CD4-positive, alpha-beta T cell treated with Interleukin-10 for 1 hour (primary cell): ENCODE results near the gene ARMC3.
"Not testable (repeated sequence)": the region's sequence is repeated elsewhere in the genome, so short reads cannot be mapped to it uniquely, and the experiment has no call there.

Experiments
- DNase-seq: peaks from one replicate; pipeline ENCODE4 v3.0.0-alpha.2; 2020

ARMC3 gene

DNA sequence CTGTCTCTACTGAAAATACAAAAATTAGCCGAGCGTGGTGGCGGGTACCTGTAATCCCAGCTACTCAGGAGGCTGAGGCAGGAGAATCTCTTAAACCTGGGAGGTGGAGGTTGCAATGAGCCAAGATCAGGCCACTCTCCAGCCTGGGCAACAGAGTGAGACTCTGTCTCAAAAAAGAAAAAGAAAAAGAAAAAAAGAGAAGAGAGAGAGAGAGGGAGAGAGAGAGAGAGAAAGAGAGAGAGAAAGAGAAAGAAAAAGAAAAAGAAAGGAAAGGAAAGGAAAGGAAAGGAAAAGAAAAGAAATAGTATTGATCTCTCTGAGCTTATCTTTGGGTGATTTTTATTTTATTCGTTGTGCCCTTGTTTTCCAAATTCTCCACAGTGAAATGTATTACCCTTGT lies 1.2 kb downstream of the ARMC3 start:
- DNase-seq = not testable (repeated sequence)

DNA sequence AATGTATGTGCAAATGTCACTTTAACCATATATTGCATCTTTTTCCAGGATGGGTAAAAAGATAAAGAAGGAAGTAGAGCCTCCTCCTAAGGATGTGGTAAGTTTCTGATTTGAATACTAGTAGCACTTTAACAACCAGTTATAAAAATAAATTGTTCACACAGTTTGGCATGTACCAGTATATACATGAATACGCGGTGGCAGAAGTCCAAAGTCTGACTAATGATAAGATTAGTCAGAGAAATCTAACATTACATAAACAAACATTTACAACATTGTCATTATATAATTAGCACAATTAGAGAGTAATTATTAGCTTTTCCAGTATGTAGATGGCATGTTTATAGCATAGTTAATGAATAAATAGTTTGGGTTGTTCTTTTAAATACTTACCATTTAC lies 4.1 kb downstream of the ARMC3 start:
- DNase-seq = no peak

DNA sequence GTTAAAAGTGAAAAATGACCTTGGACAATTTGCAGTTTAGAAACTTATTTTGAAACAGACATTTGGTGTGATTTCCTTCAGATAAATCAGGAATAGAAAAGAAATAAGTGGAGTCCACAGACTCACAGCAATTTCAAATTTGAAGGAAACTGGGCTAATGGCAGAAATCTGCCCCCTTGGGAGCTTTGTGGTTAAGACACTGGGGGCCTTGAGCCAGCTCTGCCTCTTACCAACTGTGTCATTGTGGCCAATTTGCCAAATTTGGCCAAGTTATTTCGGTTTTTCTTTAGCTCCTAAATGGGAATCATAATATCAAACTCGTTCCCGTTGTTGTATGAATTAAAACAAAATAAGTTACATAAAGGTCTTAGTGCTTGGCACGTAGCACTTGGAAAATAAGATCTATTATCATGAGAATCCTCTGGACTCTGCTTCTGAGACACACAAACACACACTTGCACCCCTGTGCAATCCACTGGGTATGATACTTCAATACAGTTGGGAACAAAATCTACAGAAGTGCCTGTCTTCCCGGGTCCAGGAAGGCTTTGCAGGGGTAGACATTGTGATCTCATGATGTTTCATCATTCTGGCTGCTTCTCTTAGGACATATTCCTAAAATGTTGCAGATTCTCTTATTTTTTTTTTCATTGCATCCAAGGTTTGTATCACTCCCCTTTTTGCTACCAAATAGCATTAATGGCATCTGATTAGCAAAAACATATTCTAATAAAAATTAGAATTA lies 4.9 kb downstream of the ARMC3 start:
- no peak for DNase-seq

DNA sequence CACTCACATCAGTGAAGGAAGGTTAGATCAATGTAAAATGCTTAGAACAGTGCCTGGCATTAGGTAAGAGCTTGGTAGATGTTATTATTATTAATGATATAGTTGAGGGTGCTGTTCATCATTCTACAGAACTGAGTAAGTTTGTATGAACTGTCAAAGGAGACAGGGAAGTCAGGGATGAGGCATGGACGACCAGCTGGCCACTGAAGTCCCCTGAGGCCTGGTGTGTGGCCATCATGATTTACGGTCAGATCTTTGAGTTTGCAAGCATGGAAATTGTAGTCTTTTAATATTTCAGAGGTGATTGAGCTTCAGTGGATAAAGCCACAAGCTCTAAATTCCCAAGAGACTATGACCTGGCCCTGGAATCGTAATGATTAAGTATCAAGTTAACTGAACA lies 6.9 kb downstream of the ARMC3 start:
- DNase-seq = no peak

DNA sequence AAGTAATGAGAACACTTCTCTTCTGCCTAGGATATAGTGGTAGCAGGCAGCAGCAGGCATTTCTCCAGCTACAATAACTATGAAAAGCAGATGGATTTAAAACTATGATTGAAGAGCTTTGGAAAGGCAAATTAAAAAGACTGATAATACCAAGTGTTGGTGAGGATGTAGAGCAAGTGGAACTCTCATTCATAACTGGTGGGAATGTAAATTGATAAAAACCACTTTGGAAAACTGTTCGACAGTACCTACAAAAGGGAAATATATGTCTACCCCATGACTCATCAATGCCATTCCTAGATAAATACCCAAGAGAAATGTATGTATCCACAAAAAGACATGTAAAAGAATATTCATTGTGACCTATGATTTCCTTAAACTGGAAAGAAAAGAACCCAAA lies 14.6 kb downstream of the ARMC3 start:
- DNase-seq = no peak

DNA sequence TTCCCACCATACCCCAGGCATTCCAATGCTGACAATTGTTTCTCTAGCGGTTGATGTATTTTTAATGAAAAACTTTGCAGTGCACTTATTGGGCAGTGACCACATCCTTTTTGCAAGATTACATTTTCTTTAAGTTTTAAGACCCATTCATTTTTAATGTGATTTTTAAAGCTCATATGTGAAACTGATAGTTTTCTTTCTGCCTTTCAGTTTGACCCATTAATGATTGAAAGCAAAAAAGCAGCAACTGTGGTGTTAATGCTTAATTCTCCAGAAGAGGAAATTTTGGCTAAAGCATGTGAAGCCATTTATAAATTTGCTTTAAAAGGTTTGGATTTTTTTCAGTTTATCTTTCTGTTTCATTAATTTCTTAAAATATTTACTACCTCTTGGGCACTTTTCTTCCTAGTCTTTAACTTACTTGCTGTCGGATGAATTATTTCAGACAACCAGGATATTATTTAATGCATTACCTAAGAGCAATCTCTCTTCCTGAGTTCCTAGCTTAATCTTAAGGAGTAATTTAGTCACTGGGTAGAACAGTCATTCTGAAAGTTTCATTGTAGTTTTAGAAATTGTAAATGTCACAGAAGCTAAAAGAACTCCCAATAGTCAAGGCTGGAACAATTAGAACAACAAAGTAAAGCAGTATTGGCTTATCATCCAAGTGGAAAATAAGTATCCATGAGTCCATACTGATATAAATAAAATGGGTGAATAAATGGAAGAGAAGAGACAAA lies 18.3 kb downstream of the ARMC3 start:
- no peak for DNase-seq

DNA sequence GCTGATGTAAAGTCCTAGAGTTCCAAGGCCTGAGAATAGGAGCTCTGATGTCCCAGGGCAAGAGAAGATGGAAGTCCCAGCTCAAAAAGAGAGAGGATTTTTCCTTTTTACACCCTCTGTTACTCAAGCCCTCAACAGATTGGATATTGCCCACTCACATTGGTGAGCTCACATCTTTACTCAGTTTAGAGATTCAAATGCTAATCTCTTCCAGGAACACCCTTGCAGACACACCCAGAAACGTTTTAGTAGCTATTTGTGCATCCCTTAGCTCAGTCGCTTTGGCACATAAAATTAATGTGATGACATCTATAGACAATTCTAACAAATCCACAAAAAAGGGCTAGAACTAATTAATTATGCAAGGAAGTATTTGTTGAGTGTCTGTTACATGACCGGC lies 27.1 kb downstream of the ARMC3 start:
- no peak for DNase-seq

DNA sequence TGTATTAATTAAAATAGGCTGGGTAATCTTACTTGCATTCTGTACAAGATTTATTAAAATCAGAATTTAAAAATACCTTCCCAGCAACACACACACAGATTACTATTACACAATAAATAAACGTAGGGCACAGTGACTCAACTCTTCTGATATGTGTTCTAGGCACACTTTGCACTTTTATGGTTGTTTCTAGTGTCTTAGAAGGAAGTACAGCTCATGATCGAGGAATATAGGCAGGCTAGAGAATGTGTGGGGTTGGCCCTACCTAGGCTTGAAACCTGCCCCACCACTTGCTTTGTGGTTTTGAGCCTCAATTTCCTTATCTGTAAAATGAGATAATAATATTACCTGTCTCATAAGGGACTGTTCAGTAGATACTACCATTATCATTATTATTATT lies 30.5 kb downstream of the ARMC3 start:
- no peak for DNase-seq

DNA sequence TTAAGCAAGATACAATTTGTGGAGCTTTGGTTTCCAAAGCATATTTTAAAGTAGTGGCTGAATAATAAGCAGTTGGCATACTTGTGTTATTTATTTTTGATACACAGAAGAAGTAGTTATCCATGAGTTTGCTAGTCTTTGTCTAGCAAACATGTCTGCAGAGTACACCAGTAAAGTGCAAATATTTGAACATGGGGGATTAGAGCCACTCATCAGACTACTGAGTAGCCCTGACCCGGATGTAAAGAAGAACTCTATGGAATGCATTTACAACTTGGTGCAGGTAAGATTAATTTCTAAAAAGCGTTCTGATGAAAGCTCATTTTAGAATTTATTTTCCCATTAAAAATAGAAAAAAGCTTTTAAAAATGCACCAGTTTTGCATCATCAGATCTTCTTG lies 31.4 kb downstream of the ARMC3 start:
- DNase-seq = no peak

DNA sequence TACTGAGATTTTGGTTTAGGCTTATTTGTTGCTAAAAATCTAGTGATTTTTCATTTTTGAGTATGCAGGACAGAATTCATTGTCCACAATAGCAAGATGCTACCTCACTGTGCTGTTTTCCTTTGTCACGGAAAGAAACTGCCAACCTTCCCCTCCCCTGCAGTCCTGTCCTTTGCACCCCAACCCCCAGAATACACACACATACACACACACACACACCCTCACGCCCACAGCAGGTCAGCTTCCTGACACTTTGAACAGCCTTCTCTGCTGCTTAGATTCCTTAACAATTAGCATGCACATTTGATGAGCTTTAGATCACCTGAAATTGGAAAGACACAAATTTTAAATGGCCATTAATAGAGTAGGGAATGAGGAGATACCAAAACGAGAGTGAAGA lies 32.1 kb downstream of the ARMC3 start:
- no peak for DNase-seq

DNA sequence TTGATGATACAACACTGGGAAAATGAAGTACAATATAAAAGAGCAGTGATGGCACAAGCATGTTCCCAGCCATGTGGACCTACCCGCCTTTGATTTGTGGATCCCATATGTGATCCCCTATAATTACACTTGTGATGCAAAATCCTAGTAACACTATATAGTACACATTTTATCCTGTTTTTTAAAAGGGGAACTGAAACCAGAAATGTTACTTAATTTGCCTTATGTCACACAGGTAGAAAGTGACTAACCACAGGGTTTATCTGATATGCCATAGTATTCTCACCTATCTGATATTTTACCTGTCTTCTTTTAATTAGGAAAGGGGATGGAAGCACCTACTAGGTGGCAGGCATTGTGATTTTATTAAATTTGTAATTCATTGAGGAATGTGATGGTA lies 35.0 kb downstream of the ARMC3 start:
- no peak for DNase-seq

DNA sequence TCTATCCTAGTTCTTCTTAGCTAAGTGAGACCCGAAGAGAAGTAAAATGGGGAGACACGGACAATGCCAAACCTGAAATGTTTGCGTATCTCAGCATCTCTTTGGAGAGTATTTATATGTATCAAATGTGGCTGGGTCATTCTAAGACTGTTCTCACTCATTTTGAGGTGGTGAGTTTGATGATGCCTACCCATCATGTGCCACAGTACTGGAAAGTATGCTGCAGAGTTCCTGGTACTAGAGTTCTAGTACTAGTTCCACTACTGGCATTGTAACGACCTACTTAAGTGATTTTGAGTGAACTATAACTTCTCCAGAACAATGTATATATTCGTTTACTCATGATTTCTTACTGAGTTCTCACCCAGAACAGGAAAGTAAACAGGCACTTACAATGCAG lies 41.9 kb downstream of the ARMC3 start:
- no peak for DNase-seq

DNA sequence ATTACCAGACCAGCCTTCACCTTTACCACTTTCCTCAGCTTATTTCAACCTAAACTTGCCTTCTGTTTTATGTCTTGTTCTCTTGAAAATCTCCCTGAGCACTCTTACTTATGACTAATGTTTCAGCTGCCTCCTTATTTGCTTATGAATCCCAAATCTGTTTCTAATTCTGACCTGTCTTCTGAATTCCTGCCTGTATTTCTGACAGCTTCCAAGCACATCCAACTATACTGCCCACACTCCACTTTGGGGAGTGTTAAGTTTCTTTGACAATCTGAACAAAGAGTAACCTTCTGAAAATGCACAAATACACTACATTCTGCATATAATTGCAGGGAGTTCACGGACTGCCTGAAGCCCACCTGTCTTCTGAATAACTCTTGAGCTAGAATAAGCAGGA lies 48.7 kb downstream of the ARMC3 start:
- no peak for DNase-seq

DNA sequence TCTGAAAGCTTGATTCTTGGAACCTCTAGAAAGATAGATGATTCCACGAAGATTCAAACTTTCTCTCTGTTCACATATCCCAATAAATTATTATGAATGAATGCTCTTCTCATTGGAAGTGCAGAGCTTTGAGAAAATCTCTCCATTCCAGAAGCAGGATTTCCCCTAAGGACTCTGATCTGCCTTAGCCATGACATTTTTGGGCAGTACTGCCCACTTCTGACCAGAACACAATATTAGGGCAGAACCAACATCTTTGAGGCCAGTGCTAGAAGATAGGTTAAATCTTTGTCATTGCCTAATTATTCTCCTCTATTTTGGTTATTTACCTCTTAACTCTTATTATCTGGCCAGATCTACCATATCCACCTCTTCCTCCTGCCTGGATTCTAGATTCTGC lies 49.9 kb downstream of the ARMC3 start:
- no peak for DNase-seq

DNA sequence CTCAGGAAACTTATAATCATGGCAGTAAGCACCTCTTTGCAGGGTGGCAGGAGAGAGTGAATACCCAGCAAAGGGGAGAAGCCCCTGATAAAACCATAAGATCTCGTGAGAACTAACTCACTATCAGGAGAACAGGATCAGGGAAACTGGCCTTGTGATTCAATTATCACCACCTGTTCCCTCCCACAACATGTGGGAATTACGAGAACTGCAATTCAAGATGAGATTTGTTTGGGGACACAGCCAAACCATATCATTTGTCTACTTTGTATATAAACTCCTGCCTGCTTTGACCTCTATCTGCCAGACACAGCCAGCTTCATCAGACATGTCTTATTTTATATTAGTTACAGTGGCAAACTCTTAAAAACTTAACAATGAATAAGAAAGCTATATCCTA lies 50.4 kb downstream of the ARMC3 start:
- DNase-seq = no peak

DNA sequence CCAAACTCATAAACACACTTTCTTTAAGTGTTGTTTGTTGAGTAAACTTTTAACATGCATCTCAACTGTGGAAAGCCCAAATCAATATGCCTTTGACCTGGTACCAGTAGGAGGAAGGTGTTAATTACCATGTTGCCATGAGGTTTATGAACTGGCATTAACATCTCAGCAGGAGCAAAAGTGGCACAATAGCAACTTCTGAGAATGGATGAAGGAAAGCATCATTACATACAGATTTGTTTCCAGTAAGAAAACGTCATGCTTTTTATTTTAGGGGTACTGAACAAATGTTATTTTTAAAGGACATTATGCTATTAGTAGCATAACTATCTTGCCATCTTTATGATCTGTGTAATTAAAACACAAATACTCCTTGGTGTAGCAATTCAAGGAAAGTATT lies 51.1 kb downstream of the ARMC3 start:
- no peak for DNase-seq

DNA sequence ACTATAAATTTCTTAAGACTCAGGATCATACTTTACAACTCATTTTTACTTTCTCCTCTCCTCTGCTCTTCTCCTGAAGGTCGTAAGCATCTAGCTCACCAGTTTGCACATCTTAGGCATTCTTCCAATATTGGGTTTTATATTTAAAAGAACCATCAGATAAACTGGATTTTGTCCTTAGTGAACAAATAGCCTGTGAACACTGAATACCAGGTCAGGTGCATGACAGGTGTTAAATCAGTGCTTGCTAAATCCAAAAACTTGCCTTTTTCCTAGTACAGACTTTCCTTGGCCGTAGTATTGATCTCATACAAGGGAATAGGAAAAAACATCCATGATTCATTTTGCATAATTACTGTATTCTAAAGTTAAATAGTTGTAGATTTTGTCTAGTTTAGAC lies 53.0 kb downstream of the ARMC3 start:
- no peak for DNase-seq

DNA sequence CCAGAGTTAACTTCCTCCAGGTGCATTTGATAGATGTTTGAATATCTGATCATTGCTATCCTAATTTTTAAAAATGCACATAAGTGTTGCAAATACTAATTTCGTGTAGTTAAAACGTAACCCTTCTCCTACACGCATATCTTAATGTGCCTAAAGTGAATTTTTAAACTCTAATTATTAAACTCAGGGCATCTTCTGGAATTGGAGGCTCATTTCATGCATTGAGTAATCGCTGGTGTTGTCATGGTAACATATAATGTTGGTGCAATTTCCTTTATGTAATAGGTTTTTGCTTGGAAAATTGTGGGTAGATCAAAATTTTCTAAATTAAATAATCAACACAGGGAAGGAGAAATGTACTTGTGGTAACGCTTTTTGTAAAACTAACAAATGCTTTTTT lies 56.2 kb downstream of the ARMC3 start:
- DNase-seq = no peak

DNA sequence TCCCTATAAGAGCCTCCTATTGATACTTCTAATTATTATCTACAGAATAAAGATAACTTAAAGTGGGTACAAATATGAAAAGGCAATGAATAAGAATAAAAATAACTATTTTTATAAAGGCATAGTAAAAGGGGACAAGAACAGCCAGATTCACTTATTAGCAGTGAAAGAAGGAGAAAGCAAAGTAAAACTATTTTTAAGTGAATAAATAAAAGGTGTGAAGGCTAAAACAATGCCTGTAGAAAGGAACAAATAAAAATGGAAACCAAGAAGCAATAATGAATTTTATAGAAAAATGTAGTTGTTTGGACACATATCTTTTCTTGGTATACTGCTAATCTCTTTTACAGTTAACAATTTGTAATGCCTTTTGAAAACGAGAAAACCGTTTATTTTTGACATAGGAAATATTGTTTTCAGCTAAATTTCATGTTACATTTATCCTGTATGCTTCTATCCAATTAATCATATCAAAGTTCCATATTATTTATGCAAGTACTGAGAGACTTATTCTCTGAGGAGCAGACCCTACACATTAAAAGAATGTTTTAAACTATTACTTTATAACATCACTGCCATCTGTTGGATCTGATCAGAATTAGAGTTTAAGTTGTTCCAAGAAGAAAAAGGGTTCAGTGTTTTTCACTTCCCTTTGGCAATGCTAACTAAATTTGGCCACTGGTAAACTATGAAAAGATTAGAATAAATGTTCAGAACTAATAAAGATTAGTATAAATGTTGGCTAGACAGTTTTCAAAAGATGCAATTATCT lies 59.1 kb downstream of the ARMC3 start:
- DNase-seq = peak; percentile 33

DNA sequence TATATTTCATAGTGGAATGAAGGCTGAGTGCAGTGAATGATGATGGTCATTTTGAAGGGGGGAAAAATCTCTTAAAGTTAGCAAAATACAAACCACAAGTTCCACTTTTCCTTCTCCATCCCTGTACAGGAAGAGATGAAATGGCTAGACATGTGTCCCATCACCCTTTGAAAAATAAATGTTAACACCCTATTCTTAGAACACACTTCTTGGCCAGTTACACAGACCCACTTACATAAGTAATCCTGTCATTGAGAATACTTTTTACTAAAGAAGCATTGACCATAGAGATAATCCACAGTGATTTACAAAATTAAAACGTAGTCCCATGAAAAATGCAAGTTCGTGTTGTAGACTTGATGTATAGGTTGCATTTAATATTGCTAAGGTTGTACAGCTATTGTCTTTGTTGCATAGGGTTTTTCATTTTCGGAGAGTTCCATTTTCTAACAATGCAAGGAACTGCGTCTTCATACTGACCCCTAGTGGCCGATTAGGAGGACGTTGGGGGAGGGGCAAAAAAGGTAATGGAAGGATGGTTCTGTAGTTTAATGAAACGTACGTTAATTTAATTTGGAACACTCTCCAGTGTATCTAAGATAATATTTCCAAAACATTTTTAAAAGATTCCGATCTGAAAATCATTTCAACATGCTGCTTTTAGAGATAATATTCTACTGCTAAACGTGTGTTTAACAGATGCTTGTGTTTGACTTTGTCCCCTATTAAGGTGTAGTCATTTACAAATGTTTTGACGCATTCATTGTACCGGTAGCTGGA lies 60.9 kb downstream of the ARMC3 start:
- DNase-seq = peak; percentile 84

DNA sequence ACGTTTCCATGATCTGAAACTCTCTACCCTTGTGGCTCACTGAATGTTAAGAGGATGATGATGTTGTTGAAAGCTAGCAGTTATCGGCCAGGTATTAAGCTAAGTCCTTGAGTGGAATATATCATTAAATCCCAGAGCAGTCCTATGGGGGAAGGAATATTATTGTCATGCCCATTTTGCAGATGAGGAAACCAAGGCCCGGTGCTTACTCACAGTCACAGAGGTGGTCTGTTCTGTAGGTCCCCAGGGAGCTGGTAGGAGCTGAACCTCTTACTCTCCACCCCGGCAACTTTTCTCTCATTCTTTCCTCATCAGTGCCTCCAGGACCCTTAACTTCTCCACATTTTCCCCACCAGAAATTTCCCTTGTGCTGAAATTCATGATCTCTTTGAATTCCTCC lies 62.6 kb downstream of the ARMC3 start:
- no peak for DNase-seq

DNA sequence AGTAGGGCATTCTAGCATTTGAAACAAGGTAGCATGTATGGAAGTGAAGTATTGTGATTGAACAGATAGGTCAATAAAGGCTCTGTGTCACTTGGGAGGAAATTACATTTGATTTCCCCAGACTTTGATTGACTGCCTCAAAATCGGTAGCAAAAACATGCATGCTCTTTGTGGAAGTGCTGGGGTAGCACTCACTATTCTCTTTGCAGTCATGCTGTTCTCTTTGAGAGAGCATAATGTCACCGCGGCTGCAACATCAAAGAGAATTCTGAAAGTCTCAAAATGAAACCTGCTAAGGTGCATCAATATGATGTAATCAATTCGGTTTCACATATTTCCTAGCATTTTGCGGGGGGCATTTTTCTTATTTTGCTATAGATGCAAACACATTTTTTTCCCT lies 64.2 kb downstream of the ARMC3 start:
- peak; percentile 15 for DNase-seq

DNA sequence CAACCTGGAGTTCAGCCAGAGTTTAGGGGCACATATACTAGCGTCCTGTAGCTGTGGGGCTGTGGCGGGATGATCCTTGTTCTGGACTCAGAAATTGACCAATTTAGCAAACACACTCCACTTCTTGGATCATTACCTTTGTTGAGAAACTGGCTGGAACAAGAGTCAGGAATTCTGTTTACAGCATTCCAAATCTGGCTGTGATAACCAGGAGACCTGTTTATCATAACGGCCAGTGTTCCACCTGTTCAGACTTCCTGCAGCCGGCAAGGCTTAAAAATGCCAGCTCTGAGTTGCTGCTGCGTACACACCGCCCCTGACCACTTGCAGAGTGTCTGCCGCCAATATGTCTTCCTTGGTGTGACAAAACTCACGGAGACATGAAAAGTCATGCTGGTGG lies 64.8 kb downstream of the ARMC3 start:
- DNase-seq = no peak
